KOPT-K1 (cell line): Measurements from ENCODE around the gene RHOBTB1.

Experiments
- H3K27ac ChIP-seq: fragments of 200-600 bp; sonication (generic); 2 replicates; pipeline ENCODE4 v1.5.1; 2016; ENCODE audit warnings: antibody characterized with exemption, mild to moderate bottlenecking, low read depth, low read length; ENCODE audit not compliant: poor library complexity, severe bottlenecking
- H3K36me3 ChIP-seq: fragments of 200-600 bp; sonication (generic); 2 replicates; pipeline ENCODE4 v1.5.1; 2017; ENCODE audit warnings: antibody characterized with exemption, mild to moderate bottlenecking, low read length, moderate library complexity; ENCODE audit not compliant: insufficient read depth
- H3K9me3 ChIP-seq: fragments of 200-600 bp; sonication (generic); 2 replicates; pipeline ENCODE4 v1.5.1; 2017; ENCODE audit warnings: antibody characterized with exemption, low read length, mild to moderate bottlenecking; ENCODE audit not compliant: insufficient read depth, poor library complexity, severe bottlenecking

RHOBTB1 gene

DNA sequence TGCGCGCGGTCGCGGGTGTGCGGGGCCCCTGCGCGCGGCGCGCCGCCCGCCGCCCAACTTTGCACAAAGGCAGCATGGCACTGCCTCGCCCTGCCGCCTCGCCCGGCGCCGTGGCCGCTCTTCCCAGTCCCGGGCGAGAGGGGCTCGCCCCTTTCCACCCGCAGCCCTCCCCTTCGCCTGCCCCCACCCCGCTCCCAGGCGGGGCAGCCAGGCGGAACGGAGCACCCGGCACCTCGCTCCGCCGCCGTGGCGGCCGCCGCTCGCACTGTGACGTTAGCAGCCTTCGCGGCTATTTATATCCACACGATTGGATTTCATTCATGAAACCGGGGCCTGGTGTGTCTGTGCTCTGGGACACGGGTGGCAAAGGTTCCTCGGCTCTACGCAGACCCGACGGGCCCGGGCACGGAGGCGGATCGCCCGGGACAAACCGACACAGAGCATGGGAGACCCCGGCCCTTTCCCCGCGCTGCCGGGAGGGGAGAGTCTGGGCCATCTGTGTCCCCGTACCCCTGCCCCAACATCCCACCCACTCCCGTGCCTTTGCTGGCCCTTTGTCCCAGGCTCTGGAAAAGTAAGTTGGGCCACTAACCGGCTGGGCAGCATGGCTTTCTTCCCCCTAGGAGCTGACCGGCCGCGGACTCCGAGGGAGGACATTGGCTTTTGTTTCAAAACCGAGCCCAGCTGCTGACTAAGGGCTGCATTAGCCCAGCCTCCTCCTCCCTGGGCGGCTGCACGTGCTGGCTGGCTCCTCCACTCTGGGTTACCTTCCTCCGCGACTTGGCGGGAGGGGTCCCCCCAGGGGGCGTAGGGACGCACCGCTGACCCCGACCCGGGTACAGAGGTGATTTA lies at the start of gene RHOBTB1:
RHOBTB1 (minus strand) TSS at position 128 of the 852 bp plus-strand sequence. CDS start 32,643 bp downstream, outside the sequence.
- no peaks in the 10 kb centered on the region for H3K9me3 ChIP-seq
- H3K27ac ChIP-seq, result peak within 1 kb of the TSS; percentile 66
- no peaks in the 10 kb centered on the region for H3K36me3 ChIP-seq

GRCh38 chr10:60992636-60993035 lies 48.7 kb upstream of the RHOBTB1 start:
- H3K36me3 ChIP-seq, result no peaks in the 10 kb centered on the region
- H3K9me3 ChIP-seq, result no peaks in the 10 kb centered on the region
- H3K27ac ChIP-seq, result no peak overlapping the region

GRCh38 chr10:60990663-60991062 lies 46.7 kb upstream of the RHOBTB1 start:
- H3K36me3 ChIP-seq, result no peaks in the 10 kb centered on the region
- H3K9me3 ChIP-seq, result no peaks in the 10 kb centered on the region
- no peak overlapping the region for H3K27ac ChIP-seq

- Histone ChIP-seq H3K27ac (no peak overlapping the region), H3K9me3 (no peaks in the 10 kb centered on the region)
These were observed 45.5 kb upstream of the RHOBTB1 start for GRCh38 chr10:60989400-60989876.

DNA sequence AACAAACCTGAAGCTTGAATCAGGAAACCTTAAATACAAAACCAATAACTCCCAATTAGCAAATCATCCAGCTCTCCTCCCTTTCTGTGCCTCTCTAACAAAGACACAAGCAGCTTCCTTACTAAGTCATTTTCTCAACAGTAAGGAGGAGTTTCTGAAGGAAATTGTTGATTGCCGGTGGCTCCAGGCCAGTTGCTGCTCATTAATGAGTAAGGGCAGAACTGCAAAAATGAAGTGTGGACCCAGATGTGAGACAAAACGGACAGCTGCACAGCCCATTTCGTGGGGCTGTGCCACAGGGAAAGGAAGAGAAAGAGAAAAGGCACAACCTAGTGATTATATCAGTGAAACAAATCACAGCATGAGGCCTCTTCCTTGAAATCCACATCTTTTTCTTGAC lies 42.8 kb upstream of the RHOBTB1 start:
- no peaks in the 10 kb centered on the region for H3K9me3 ChIP-seq
- H3K27ac ChIP-seq, result no peak overlapping the region
- H3K36me3 ChIP-seq, result no peaks in the 10 kb centered on the region

More at GRCh38 chr10:60989400-60989876, 45.5 kb upstream of the RHOBTB1 start:
- H3K36me3 ChIP-seq, result no peaks in the 10 kb centered on the region

DNA sequence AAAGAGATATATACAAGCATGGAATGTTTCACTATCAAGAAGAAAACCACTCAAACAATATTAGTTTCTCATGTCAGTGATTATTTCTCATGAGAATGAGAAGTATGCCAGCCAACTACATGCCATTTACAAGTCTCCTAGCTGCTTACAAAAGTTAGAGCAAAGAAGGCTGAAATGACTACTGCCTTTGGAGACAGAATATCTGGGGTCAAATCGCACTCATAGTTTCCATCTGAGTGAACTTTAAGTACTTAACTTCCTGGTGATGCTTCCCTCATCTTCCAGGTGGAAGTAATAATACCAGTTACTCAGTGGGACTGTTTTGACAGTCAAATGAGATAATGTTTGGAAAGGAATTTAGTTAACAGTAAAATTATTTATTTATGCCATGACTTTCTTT lies 42.0 kb upstream of the RHOBTB1 start:
- Histone ChIP-seq H3K9me3 (no peaks in the 10 kb centered on the region), H3K36me3 (no peaks in the 10 kb centered on the region), H3K27ac (no peak overlapping the region)

DNA sequence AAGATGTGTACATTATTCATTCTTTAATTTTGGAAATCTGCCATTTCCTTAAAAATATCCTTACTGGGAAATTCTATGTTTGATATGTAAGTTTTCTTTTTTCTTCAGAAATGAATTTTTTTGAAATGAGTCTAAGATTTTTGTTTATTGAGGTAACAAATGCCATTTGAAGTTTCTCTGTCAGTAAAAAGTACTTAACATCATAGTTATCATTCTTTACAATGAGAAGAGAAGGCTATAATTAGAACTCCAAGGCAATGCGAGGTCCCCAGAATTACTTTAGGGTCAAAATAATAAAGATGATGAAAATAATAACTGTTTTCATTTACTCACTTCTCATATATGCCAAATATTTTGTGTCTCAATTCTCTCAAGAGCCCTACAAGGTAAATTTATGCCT lies 37.0 kb upstream of the RHOBTB1 start:
- no peak overlapping the region for H3K27ac ChIP-seq
- H3K36me3 ChIP-seq, result no peaks in the 10 kb centered on the region
- H3K9me3 ChIP-seq, result no peaks in the 10 kb centered on the region

- Histone ChIP-seq H3K27ac (no peak overlapping the region), H3K36me3 (no peaks in the 10 kb centered on the region), H3K9me3 (no peaks in the 10 kb centered on the region)
These were observed 35.7 kb upstream of the RHOBTB1 start for GRCh38 chr10:60979667-60980104.

DNA sequence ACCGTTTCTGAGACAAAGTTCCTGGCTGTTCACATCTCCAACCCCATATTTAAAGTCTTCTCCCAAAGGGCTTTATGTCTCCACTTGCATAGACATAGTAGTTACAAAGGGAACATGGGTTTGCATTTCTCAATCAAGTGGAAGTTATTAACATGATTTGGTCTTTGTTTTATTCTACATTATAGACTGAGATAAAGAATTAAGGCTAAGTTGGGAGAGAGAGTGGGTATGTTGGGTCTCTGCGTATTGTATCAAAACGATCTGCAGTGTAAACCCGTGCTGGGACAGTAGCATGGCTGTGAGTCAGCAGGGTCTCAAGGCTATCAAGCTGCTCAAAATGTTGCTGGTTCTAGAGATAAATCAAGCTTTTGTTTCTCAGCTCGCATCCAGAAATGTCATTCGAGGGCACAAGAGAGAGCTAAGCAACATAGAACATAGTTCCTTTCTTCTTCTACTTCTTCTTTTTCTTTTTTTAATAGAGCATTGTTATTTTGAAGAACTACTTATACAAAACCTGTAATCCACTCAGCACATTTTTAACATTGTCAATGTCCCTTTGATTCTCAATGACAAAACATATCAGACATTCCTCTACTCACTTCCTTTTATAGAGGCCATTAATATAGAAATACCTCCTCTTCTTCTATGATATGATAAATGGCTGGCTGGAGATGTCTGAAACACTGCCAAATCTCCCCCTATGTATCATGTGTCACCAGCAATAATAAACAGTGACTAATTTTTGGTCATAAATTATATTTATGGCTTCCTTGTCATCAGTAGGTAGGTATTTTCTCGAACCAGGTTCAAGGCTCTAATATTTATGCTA lies 34.5 kb upstream of the RHOBTB1 start:
- no peaks in the 10 kb centered on the region for H3K36me3 ChIP-seq
- no peaks in the 10 kb centered on the region for H3K9me3 ChIP-seq
- no peak overlapping the region for H3K27ac ChIP-seq

DNA sequence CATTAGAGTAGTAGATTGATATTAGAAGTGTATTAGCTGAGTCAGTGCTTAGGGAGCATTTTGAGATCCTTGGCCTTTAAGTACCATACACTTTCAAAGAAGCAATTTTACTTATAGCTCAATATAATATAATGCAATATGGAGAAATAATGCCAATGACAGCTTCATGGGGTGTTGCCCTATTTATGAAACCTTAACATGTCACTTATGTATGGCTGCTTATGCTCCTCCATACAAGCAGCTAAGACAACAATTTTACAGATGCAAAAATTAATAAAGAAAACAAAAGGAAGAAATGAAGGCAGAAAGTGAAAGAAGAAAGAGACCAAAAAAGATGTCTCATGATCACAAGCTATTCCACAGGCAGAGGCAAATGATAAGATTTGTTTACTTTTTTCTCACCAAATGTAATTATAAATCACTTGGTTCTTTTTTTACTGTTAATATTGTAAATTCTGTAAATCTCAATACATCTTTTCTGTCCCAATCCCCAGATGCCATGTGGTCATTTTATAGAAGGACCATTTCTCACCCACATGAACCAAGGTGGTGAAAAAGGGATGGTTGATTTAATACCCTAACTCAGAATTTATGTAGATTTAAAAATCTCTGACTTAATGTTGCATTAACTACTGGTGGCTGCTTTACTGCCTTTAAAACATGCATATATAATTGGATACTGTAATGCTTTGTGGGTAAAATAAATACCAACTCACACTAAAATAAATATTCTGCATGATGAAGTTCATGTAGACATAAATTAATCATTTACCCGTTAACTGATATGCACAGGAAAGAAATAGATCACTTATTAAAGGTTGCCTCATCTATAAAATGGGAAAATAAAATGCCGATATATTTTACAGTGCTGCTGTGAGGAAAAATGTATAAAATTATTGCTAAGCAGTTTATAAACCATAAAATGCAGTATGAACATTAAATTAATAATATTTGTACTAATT lies 33.5 kb upstream of the RHOBTB1 start:
- Histone ChIP-seq H3K27ac (no peak overlapping the region), H3K9me3 (no peaks in the 10 kb centered on the region), H3K36me3 (no peaks in the 10 kb centered on the region)

GRCh38 chr10:60976687-60977086 lies 32.7 kb upstream of the RHOBTB1 start:
- Histone ChIP-seq H3K9me3 (no peaks in the 10 kb centered on the region), H3K36me3 (no peaks in the 10 kb centered on the region), H3K27ac (no peak overlapping the region)

DNA sequence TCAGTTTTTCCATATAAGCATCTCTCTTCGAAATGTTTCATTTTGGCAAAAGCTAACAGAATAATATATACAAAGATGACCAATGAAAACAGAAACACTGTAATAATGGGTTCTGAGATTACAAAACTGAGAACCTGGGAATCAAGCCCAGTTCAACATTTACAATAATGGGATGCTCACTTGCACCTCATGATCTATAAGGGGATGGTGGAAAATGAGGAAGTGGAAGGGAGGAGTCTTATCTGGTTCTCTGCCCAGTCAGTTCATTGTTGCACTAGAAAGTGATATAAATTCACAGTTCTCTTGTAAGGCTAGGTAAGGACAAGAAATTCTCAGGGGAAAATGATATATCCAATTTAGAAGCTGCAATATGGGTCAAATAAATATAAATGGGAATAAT lies 31.7 kb upstream of the RHOBTB1 start:
- H3K9me3 ChIP-seq, result no peaks in the 10 kb centered on the region
- H3K36me3 ChIP-seq, result no peaks in the 10 kb centered on the region
- H3K27ac ChIP-seq, result no peak overlapping the region

DNA sequence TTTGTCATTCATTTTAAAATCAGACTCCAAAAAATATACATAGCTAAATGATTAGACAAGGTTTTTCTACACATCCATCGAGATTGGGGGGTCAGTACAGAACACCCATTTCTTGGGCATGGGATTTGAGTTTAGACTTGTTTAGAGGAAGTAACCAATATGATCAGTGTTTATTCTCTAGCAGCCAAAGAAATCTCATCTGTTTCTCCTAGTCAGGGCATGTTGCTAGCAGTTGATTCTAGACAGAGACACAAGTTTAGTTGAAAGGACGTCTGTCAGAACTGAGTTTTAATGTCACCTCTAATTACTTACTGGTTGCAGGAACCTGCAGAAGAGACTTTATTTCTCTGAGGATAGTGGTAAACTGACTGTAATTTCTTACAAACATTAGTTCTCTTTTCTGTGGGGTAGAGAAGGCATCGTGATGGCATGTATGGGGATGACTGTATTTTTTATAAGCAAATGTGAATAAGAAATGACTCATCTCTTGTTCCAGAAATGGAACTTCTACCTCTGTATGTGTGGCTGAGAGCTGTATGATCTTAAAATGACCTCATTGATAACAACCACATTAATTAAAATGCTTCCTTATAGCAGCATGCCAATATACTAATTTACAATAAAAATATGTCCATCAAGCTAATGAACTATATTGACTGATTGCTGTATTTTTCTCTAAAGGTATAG lies 30.6 kb upstream of the RHOBTB1 start:
- H3K36me3 ChIP-seq, result no peaks in the 10 kb centered on the region
- no peaks in the 10 kb centered on the region for H3K9me3 ChIP-seq
- H3K27ac ChIP-seq, result no peak overlapping the region

- H3K9me3 ChIP-seq, result no peaks in the 10 kb centered on the region
- no peak overlapping the region for H3K27ac ChIP-seq
- H3K36me3 ChIP-seq, result no peaks in the 10 kb centered on the region
These were observed 29.1 kb upstream of the RHOBTB1 start for GRCh38 chr10:60973086-60973485.
